Spleen (tissue), 7 donors: ENCODE data around the gene SMC4.

Experiments used
- CTCF ChIP-seq, 11 experiments: fragments of 200-600 bp in 7 of 11; fragments of 450-650 bp in 4 of 11; sonication (generic) in 4 of 11; IDR thresholded peaks in 8 of 11; conservative IDR thresholded peaks in 3 of 11; 1 replicate in 7 of 11; 2 replicates in 4 of 11; pipeline versions ENCODE4 v1.4.0 to v1.8.0; 2016 to 2021; ENCODE audit warnings: antibody characterized with exemption in 11 of 11, inconsistent platforms in 4 of 11, mild to moderate bottlenecking in 1 of 11
- POLR2A ChIP-seq, 3 donors: fragments of 450-650 bp; IDR thresholded peaks; one replicate each; pipeline ENCODE4 v1.5.1; 2017; ENCODE audit warnings: antibody characterized with exemption in 3 of 3, mild to moderate bottlenecking in 1 of 3
- POLR2AphosphoS5 ChIP-seq, 3 donors: sonication (generic); formaldehyde crosslinking; IDR thresholded peaks; one replicate each; pipeline ENCODE4 v1.5.1; 2017; ENCODE audit warnings: antibody characterized with exemption in 3 of 3
- donor health status: DM: no; HTN: no; CAD: no; lungs with moderate emphysema.
- donor health status: DM: no; HTN: no; CAD: no.
- donor health status: DM: no; HTN: no; CAD: no.

- TF ChIP-seq CTCF (IDR thresholded peaks at IDR 0.05 in 8 of 11, conservative IDR thresholded peaks at IDR 0.05 in 3 of 11): no peak
- TF ChIP-seq POLR2A (IDR thresholded peaks at IDR 0.05): no peak
- TF ChIP-seq POLR2AphosphoS5 (IDR thresholded peaks at IDR 0.05): no peak
These were observed 36.3 kb downstream of the SMC4 start for GRCh38 chr3:160435747-160436146.
